Measurements from ENCODE around the gene ASB10. TPM values are rescaled to one million over a fixed set of nuclear protein-coding genes. Genes with fewer than 3 reads are reported as not detected.

The ASB10 gene
- total and polyA plus RNA-seq, 2 of the 8 experiments (the other 6 are each of a cell fraction or from before 2014, with no cell fraction given), result not detected

DNA sequence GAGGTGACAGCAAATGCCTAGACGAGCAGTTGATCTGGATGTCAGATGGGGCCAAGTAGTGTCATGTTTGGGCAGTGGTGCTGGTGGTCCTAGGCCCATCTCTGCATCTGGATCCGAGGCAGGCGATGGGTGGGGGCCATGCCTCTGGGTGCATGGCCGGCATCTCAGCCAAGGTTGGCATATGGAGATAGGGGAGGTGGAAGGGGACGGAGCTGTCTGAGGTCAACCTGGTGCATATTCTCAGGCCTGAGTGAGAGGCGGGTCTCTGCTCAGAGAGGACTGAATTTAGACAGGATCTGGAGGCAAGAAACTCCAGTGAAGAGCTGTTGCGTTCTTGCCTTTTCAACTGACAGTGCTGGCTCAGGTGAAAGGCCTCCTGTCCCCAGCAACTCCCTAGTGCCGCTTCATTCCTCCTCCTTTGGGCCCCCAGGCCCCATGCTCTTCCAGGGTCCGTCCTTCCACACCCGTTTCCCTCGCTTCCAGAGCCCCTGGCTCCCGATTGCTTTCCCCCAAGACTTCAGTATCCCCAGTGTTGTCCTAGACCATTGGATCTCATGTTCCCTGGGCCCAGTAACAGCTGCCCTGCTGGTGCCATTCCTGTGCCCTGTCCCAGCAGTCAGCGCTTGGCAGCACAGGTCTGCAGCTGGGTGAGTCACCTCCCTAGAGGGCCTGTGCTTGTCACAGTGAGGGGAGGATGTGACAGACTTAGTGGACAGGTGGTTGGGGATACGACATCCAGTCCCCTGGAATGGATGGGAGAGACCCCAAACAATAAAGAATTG is 52.1 kb downstream of the ASB10 start:
- no peaks in the 10 kb centered on the region for H3K79me1 ChIP-seq (ENCODE audit: low read depth, low read length)
- no peak overlapping the region for H2BK20ac ChIP-seq (ENCODE audit: low read length)
- H3K23ac ChIP-seq (ENCODE audit: insufficient read length), result no peak overlapping the region
- no peak overlapping the region for H2AK5ac ChIP-seq (ENCODE audit: low read depth, low read length)
- no peak overlapping the region for H3K27ac ChIP-seq (ENCODE audit: low read depth, low read length)
- POLR2A ChIA-PET (ENCODE audit: partially characterized antibody), result interaction anchor here (1.3 to 1.6 kb wide), 2 partner anchors 9 to 11 kb away, joined by 4 read pairs; no protein-coding TSS in a partner anchor
- H3K27me3 ChIP-seq (replicated peaks in 1 of 4; ENCODE audit: control insufficient read depth in 3 of 4, extremely low read depth in 1 of 4, insufficient read depth in 3 of 4, low read length in 3 of 4), result peaks cover 0 to 1% (median 0%) of the 10 kb centered on the region in 4 experiments; a peak in 1 of 7 replicates
- CTCF ChIA-PET (ENCODE audit: partially characterized antibody), result interaction anchor here (0.6 to 18.9 kb wide), 10 partner anchors 8 to 109 kb away, joined by 3 to 197 read pairs (median 4); no protein-coding TSS in a partner anchor
- no peak overlapping the region for H2AFZ ChIP-seq (ENCODE audit: low read length)
- no peak overlapping the region for H2BK120ac ChIP-seq (replicated peaks; ENCODE audit: low read depth, low read length)
- no peak overlapping the region for H3K14ac ChIP-seq (ENCODE audit: insufficient read length)
- no peak overlapping the region for H2BK15ac ChIP-seq (ENCODE audit: low read length)
- H3K9ac ChIP-seq (replicated peaks in 1 of 4; ENCODE audit: extremely low read depth in 1 of 4, low read depth in 3 of 4, low read length in 3 of 4), result no peak overlapping the region
- no peak overlapping the region for H3K4me3 ChIP-seq (ENCODE audit: extremely low read depth in 1 of 4, insufficient read depth in 2 of 4, low read depth in 3 of 4, low read length in 4 of 4)
- no peak overlapping the region for H3K18ac ChIP-seq (ENCODE audit: extremely low read depth, low read length)
- no peaks in the 10 kb centered on the region for H3K9me3 ChIP-seq (ENCODE audit: insufficient read depth in 2 of 2, low read depth in 1 of 2, low read length in 1 of 2)
- FAIRE-seq (no peak), DNase-seq (ENCODE audit: low read depth in 1 of 2, low spot score in 2 of 2) (no peak)
- H3K56ac ChIP-seq (replicated peaks; ENCODE audit: insufficient read length, low read depth, low read length), result no peak overlapping the region
- no peaks in the 10 kb centered on the region for H3K79me2 ChIP-seq (ENCODE audit: control insufficient read depth in 1 of 2, insufficient read depth in 2 of 2, low read length in 2 of 2)
- H3K23me2 ChIP-seq (ENCODE audit: low read depth, low read length), result no peaks in the 10 kb centered on the region; the same call in 1 of the 2 replicates
- no peak overlapping the region for H2BK5ac ChIP-seq (ENCODE audit: low read depth, low read length)
- no peak overlapping the region for H3K4me2 ChIP-seq (ENCODE audit: insufficient read depth in 1 of 2, low read depth in 2 of 2, low read length in 2 of 2)
- H3K4me1 ChIP-seq (replicated peaks in 1 of 4; ENCODE audit: control insufficient read depth in 3 of 4, insufficient read depth in 4 of 4, low read length in 3 of 4), result peaks cover 7 to 20% (median 15%) of the 10 kb centered on the region in 4 experiments
- no peak overlapping the region for H4K91ac ChIP-seq (replicated peaks; ENCODE audit: insufficient read length, low read length)
- H3K36me3 ChIP-seq (ENCODE audit: control insufficient read depth in 2 of 4, insufficient read depth in 4 of 4, low read length in 3 of 4), result peaks cover 0 to 9% (median 3%) of the 10 kb centered on the region in 4 experiments; a peak in 5 of 8 replicates
- no peak overlapping the region for H3K4ac ChIP-seq (replicated peaks; ENCODE audit: insufficient read length, low read depth, low read length)
- no peak overlapping the region for H4K8ac ChIP-seq (ENCODE audit: extremely low read depth, insufficient read depth, low read length)
- H2BK12ac ChIP-seq (ENCODE audit: low read depth, low read length), result no peak overlapping the region
- 91% methylated on average over 14 of the region's 14 CpGs; no CpG with 5 or more reads in 1 of the 2 experiments for WGBS, 2 experiments (ENCODE audit: extremely low coverage in 1 of 2, insufficient coverage in 1 of 2, insufficient read length in 1 of 2, insufficient replicate concordance in 2 of 2, low coverage in 1 of 2, low lambda C conversion rate in 2 of 2, missing lambda C conversion rate in 1 of 2)
- H4K5ac ChIP-seq (ENCODE audit: insufficient read length, low read depth, low read length), result no peak overlapping the region
- H4K20me1 ChIP-seq (replicated peaks in 1 of 2; ENCODE audit: control insufficient read depth in 1 of 2, insufficient read depth in 2 of 2, low read length in 2 of 2), result peaks cover 6 to 19% of the 10 kb centered on the region in 2 experiments
- TF ChIP-seq RXRA (IDR thresholded peaks at IDR 0.05; ENCODE audit: insufficient read depth, low read depth, low read length) (no peak), SP1 (IDR thresholded peaks at IDR 0.05; ENCODE audit: low read depth, low read length) (no peak), POLR2A (IDR thresholded peaks at IDR 0.05; ENCODE audit: control extremely low read depth in 1 of 2, low read depth in 2 of 2, low read length in 2 of 2) (no peak), POLR2AphosphoS5 (IDR thresholded peaks at IDR 0.05; ENCODE audit: low read depth, low read length) (no peak), SP4 (IDR thresholded peaks at IDR 0.05; ENCODE audit: low read length) (no peak), PHF8 (conservative IDR thresholded peaks at IDR 0.05; ENCODE audit: low read depth, low read length) (no peak), BRCA1 (IDR thresholded peaks at IDR 0.05; ENCODE audit: low read depth, low read length) (no peak), TEAD4 (IDR thresholded peaks at IDR 0.05; ENCODE audit: low read depth, low read length) (no peak), SRF (IDR thresholded peaks at IDR 0.05; ENCODE audit: low read depth, low read length) (no peak)
- TF ChIP-seq, protein P1, sequence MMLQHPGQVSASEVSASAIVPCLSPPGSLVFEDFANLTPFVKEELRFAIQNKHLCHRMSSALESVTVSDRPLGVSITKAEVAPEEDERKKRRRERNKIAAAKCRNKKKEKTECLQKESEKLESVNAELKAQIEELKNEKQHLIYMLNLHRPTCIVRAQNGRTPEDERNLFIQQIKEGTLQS (IDR thresholded peaks at IDR 0.05; ENCODE audit: insufficient read depth, low read depth, low read length), result no peak
